Activated CD4-positive, CD25-positive, alpha-beta regulatory T cell treated with anti-CD3 and anti-CD28 coated beads, Interleukin-2, amount 50 U/mL, for 24 hours (primary cell): Measurements from ENCODE around the gene TPCN2.

ENCODE experiments used
- ATAC-seq, 2 donors: fragments of 150-1000 bp; cut with Tn5 transposase; one replicate each; pipeline ENCODE4 v1.10.0; 2021; ENCODE audit warnings: mild to moderate bottlenecking in 1 of 2, moderate library complexity in 1 of 2

The TPCN2 gene

DNA sequence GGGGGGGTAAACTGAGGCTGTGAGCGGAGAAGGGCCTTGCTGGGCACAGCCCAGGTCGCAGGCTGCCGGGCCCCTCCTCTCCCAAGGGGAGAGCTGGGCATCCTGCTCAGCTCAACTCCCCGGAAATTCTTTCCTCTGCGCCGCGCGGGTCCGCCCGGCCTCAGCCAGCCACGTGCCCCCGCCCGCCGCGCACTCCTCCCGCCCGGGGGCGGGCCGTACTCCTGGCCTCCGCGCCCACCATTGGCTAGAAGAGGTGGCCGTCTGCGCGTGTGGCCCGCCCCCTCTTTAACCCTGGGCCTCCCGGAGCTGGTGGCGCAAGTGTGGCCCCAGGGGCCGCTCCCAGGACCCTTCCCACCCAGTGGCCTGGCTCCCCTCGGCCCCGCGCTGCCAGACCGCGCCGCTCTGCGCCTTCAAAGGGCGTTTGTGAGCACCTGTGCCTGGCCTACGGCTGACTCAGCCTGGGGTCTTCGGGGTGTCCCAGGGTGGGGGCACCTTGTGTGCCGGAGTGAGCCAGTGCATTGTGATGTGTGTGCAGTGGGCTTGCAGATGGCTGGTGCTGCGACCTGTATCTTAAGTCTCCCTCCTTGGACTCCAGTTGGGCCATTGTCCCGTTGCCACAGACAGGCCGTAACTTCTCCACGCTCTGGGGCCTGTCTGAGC is 37.6 kb upstream of the TPCN2 start:
- ATAC-seq: peak; percentile 23 to 50

DNA sequence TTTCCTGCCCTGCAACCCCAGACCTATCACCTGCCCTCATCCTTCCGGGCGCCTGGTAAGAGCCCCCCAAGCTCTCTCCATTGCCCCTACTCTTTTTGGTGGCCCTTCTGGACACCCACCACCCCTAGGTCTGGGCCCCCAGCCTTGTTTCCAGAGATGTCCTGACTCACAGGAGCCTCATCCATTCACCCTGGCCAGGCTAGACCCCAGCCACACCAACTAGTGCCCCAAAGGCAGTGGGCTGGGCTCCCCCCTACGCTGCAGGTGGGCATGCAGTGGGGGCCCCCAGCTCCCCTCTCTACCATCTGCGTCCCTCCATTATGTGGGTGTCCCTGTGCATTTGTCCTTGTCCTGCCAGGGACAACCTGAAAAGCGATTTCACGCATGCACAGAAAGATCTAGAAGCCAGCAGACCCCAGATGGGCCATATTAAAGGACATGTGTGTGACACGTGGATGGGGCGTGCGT is 37.1 kb upstream of the TPCN2 start:
- ATAC-seq: no peak

DNA sequence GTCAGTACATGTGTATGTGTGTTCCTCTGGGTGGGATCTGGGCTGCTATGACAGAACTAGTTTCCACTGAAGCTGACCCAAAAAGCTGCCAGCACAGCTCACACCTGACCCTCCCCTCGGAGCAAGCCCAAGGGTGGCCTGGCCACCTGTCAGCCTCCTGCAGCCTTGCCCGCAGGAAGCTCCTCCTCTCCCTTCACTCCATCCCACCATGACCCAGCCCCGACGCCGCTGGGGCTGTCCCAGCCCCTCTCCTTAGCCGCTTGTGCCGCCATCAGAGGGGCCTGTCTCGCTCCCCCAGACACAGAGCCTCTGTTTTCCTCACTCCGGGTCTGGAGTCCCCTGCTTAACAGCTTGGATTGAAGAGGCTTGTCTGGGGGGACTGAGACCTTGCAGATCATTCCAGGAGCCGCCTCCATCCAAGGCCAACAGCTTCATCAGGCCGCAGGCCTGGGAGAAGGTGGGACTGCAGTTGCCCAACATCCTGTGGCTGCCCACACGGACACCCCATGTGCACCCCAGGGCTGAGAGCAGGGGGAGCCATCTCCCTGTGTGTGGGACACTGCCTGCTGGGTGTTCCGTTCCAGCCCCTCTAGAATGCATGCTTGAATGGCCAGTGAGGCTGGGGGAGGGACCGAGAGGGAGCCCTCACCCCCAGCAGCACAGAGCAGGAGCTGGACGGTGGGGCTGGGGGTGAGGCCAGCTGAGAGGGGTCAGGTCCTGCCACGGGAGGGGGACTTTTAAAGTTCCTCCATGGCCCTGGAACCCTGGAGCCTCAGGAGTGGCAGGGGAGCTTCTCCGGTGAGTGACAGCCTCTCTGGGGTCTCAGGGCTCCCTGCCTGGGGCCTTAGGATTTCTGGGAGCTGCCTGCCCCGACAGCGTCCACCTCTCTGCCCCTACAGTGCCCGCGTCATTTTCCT is 36.4 kb upstream of the TPCN2 start:
- no peak for ATAC-seq

DNA sequence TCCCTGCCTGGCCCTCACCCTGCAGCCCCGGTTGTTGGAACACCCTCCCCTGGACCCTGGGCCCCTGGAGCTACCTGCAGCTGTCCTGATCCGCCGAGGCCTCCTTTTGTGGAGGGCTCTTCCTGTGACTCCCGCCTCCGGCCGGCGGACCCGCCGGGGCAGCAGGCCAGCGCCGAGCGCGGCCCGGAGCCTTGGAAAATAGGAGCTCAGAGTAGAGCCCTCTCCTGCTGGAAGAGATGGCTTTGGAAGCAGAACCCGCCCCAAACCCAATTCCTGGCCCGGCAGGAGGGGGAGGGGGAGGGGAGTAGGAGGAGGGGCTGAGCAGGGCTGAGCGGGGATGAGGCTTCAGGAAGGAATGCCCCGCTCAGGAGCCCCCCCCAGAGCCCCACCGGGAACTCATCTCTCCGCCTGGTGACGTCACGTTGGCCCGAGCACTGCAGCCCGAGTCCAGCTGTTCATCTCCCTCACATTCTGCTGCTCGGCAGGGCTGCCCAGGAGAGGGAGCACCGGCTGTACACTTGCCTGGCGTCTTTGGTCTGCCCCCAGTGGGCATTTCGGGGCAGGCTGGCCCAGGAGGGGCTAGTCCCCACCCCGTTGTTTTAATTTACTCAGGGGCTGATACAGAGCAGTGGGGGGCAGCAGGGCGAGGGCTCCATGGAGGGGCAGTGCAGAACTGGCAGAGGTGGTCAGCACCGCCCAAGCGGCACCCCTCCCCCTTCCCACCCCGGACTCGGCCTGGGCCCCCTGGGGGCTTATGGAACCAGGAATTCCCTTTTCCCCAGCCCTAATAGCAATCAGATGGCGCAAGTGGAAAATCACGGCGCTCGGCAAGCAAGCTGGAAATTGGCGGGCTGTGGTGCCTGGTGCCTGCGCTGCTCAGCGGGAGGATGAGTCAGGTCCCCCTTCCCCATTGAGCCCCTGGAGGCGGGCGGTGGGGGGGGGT is 35.5 kb upstream of the TPCN2 start, which contains the start of gene MRGPRF:
Gene MRGPRF, minus strand, starts transcription at position 238 of the 943 bp plus-strand sequence. CDS start 3,345 bp downstream, outside the sequence.
- ATAC-seq: no peak

DNA sequence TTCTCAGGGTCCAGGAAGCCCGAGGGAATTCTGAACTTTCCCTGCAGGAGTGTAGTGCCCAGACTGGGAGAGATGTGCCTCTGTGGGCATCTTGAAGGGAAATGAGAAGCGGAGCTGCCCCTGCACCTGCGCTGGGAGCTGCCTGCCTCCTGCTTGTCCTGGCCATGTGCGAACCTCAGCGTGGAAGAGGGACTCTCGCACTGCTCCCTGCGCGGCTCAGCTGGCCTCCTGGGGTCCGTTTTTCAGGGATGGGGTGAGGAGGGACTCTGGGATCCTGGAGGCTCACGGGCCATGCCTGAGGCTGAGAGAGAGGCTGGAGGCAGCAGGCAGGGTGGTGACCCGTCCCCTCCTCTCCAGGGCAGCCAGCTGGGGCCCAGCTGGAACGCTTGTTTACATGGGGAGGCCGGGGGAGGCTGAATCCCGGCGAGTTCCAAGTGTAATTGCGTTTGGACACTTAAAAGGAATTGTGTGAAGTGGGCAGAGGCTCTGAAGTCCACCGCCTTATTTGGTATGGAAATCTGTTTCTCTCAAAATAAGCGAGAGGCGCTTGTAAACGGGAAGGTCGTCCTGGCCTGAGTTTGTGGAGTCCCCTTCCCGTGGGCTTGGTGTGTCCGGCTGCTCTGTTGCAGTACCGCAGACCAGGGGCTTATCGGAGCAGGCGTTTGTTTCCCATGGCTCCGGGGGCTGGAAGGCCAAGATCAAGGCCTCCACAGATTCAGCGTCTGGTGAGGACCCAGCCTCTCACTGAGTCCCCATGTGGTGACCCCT is 34.5 kb upstream of the TPCN2 start:
- ATAC-seq: no peak

DNA sequence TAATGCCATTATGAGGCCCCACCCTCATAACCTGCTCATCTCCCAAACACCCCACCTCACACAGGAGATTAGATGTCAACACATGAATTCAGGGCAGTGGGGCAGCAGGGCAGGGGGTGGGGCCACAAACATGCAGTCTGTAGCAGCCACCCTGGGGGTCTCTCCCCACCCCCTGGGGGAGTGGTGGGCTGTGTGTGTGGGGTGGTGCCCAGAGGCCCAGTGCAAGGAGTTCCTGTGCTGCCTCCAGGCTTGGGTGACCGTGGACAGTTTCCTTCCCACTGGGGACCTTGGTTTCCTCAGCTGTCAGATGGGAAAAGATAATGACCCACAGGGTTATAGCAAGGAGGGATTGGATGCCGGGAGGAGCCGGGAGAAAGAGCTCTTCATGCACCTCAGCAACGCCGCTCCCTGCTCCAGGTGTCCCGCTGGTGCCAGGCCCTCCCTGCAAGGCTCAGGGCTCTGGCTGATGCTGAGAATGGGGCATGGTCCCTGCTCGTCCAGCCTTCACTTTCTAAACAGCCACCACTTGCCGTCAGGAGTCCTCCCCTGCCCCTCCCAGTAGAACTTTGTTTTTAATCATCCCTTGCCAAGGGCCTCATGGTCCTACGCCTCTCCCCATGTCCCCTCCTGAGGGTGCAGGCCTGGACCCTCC is 33.7 kb upstream of the TPCN2 start:
- ATAC-seq: no peak

DNA sequence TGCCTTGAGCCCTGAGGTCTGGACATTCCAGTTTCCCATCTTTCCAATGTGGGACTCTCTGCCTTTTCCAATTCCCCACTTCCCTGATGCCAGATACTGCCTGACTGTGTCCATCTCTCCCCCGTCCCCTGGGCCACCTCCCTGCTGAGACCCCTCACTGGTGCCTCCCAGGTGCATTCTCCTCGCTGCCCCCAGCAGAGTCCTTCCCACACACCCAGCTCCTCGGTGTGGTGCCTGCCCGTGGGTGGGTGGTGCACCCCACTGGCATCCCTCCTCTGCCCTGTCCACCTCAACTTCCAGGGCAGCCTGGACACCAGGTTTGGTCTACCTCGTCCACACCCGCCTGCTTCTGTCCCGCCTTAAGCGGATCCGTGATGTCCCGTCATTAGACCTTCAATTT is 30.8 kb upstream of the TPCN2 start:
- no peak for ATAC-seq

DNA sequence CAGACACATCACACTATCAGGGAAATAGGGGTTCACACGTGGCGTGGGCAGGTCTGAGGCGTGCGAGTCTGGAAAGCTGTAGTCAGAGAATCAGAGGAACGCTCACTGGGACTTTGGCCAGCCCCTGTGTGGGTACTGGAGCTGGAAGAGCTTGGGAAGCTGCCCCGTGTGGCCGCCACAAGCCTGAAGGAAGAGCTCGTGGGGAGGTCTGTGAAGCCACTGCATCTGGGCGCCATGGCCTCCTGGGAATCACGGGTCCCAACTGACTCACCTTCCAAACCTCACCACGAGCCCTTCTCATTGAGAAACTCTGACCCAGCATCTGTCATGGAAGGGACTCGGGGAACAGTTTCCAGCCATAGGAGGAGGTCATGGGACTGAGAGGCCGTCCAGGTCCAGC is 29.8 kb upstream of the TPCN2 start:
- no peak for ATAC-seq

DNA sequence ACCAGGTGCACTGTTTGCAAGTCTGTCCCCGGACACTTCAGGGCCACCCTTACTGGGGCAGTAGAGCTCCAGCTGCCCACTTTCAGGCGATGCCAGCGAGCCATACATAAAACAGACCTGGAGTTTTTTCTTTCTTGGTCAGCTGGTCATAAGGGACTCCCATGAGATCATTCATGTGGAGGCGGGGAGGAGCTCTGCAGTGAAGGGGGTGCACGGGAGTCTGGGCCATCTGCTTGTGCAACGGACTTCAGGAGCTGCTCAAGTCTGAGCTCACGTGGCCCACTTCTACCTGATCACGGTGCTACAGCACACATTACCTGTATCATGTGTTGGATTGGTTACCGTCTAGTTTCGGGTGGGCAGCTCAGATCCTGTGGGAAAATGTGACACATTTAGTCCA is 26.5 kb upstream of the TPCN2 start:
- no peak for ATAC-seq

DNA sequence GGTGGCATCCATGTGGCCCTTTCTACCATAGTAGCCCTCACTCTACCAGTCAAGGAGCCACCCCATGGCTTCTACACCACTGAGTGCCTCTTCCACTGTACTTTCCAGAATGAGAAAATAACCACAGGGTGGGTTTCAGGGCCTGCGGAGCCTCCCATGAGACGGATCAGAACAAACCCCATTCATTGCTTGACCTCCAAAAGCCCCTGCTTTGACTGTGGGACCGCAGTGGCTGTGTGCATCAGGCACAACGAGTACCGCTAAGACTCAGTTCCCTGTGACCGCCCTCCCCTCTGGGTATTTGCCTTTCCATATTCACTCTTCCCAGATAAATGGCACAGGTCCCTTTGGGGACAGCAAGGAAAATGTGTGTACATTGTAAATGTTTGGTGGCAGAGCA is 24.2 kb upstream of the TPCN2 start:
- ATAC-seq: no peak

DNA sequence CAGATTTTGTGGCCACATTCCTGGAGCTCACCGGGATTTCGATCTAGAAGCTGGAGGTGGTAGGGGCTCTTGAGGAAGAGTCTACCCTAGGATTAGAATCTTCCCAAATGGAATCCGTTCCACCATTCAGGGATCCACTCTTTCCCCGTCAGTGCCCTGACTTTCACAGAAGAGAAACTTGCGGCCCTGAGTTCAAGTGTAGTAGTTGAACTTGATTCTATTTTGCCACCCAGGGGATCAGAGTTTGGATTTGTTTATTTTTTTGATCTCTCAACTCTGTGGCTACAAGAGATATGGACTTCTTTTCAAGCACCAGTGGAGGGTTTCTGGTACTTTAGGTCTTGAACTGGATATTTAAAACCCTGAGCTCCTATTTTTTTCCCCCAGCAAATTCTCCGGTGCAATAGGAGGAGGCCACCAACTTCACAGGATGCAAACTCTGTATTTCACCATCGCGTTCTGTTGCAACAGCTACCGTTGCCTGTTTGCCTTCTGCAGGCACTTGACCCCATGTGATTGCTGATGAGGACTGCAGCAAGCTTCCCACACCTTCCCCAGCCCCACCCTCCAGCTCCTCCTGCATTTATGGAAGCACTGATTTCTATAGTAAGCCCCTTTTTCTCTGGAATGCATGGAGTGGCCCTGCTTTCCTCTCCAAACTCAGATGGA is 20.9 kb upstream of the TPCN2 start:
- no peak for ATAC-seq

DNA sequence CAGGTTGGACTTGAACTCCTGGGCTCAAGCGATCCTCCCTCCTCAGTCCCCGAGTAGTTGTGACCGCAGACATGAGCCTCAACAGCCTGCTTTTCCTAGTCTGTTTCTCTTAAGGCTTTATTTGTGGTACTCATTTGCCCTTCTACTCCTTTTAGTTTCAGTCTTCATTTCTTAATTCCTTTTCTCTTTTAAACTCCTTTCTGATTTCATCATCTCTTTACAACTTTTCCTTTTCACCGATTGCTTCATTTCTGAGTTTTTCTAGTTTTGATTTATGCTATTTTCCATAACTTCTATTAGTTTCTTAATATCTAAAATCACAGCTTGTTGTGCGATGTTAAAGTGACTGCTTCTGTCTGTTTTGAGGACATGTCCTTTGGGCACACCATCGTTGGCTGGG is 18.4 kb upstream of the TPCN2 start:
- no peak for ATAC-seq

DNA sequence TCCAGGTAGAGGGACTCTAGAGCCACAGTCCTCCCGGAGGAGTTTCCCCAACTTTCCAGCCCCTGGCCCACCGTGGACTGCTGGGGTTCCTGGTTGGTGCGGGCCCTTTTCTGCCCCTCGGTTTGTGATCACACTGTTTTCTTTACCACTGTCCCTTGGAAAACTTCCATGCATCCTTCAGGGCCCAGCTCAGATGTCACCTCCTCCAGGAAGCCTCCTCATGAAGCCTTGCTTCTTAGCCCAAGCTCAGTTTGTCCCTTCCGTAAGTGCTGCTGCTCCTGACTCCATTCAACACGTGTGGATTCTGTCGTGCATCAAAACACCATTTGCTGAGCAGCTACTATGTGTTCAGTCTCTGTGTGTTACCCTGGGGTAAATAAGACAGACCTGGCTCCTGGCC is 15.9 kb upstream of the TPCN2 start:
- ATAC-seq: no peak

DNA sequence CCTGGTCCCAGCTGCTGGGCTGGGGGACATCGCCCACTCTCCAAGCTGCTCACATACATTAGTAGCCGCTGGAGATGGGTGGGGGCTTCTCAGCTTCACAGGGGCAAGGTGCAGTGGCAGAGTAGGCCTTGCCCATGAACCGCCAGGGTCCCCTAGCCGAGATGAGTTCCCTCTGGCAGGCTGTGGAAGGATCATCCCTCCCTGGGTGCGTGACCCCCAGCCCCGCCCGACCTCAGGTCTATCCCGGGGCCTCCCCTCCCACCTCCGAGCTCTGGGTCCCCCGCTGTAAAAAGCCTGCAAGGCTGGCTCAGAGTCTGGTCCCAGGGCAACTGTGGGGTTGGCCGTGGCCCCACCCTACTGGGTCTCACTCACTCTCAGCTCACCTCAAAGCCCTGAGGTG is 15.3 kb upstream of the TPCN2 start:
- no peak for ATAC-seq

DNA sequence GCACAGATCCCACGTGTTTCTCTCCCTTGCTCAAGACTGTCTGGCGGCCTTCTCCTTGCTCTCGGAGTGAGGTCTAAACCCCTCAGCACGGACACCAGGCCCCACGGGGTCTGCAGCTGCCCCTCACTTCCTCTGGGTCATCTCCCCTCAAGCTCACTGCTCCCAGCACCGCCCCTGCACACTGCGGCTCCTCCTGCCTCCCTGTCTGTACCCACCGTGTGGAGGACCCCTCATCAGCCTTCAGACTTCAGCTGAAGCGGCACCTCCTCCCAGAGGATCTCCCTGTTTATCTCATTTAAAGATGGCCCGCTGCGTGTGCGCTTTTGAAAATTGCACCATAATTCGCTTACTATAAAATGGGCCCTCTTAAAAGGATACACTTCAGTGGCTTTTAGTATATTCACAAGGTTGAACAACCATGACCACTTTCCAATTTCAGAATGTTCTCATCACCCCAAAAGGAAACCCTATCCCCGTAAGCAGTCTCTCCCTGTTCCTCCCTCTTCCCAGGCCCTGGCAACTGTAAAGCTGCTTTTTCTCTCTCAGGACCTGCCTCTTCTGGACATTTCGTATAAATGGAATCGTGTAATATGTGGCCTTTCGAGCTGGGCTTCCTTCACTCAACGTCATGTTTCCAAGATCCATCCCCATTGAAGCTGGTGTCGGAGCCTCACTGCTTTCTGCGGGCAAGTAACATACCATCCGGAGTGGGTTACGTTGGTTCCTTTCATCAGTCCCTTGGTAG is 14.4 kb upstream of the TPCN2 start:
- no peak for ATAC-seq

DNA sequence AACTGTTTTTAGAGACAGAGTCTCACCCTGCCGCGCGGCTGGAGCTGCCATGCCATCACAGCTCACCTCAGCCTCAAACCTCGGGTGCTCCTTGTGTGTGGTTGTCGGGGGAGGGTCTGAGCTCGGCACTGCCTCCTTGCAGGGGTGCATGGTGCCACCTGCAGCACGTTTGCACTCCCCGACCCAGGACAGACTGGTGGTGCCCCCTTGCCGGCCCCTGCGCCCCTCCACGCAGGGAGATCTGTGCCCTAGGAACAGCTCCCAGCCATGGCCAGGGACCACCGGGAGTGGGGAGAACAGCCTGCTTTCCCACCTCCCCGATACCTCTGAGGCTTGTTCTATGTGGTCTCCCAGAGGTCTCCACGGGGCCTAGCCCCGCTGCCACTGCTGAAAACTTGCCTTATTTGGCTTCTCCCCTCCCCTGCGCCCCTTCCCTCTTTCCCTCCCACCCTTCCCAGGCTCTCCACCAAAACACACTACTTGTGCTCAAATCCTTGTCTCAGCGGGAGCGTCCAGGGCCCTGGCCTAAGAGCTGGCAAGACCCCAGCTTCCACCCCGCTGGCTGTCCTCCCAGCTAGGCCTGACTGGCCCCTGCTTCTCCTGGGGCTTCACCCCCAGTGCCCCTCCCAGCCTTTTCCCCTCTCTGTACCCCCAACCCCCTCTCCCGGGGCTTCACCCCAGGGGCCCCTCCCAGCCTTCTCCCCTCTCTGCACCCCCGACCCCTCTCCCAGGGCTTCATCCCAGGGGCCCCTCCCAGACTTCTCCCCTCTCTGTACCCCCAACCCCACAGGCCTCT is 13.4 kb upstream of the TPCN2 start:
- no peak for ATAC-seq

DNA sequence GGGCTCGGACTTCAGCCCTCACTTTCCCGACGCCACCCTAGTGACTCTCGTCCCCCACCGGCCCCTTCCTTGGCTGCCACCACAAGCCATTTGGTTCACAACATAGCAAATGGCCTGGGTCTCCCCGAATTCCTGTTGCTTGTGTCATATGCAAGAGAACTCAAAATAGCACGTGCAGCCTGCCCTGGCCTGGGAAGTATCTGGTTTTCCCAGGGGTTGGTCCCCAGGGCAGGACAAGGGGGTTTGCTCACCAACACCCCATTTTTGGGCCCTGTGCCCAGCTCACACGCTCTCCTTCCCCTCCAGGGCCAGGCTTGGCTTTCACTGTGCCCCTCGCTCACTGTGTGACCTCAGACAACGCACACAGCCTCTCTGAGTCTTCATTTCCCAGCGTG is 12.8 kb upstream of the TPCN2 start:
- no peak for ATAC-seq

DNA sequence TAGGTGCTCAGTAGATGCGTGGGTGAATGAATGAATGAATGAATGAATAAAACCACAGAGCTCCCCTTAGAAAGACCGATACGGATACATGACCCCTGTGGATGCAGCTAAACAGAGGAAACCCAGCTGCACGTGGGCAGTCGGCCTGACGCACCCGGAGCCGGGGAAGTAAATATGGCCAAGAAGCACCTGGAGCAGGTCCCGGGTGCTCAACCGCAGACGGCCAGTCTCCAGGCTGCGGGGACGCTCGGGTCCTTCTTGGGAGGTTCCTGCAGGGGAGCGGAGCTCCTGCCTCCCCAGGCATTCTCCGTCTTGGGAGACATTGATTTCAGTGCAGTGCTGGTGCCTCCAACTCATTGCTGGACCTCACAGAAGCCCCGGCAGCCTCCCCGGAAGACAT is 11.7 kb upstream of the TPCN2 start:
- no peak for ATAC-seq

DNA sequence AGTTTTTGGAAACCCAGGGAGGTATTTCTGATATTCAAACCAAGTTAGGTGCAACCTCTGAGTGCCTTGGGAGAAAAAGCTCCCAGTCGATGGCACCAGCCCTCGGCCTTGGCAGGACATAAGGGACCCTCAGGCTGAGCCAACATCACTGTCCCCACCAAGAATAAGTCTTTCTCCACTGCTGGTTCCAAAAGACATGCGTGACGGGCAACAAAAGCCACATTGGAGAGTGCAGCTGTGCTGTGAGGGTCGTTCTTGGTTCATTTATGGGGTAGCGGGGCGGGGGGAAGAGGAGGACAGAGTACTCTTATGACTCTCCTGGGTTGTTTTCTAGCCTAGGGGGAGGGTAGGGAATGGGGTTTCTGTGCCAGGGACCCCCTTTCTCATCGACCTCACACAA is 11.2 kb upstream of the TPCN2 start:
- no peak for ATAC-seq
